Gastroesophageal sphincter (tissue), 4 donors: Measurements from ENCODE around the gene AFP. TPM values are rescaled to one million over a fixed set of nuclear protein-coding genes. Genes with fewer than 3 reads are reported as not detected.

ENCODE experiments used
- ATAC-seq: fragments of 150-250 bp; one replicate; pipeline ENCODE4 v1.9.1; 2016; ENCODE audit warnings: mild to moderate bottlenecking, moderate library complexity
- H3K27ac ChIP-seq, 4 donors: fragments of 200-600 bp; sonication (generic) in 3 of 4; 1 replicate in 3 of 4; 2 replicates in 1 of 4; pipeline ENCODE4 v1.5.1; 2016 to 2019
- H3K27me3 ChIP-seq: fragments of 200-600 bp; sonication (generic); one replicate; pipeline ENCODE4 v1.5.1; 2019
- H3K36me3 ChIP-seq, 2 donors: fragments of 200-600 bp; sonication (generic); one replicate each; pipeline ENCODE4 v1.5.1; 2019; ENCODE audit warnings: control low read depth in 1 of 2
- H3K4me1 ChIP-seq, 3 donors: fragments of 200-600 bp; sonication (generic); 1 replicate in 2 of 3; 2 replicates in 1 of 3; pipeline ENCODE4 v1.5.1; 2016 to 2019; ENCODE audit warnings: control low read depth in 2 of 3
- H3K4me3 ChIP-seq, 2 donors: fragments of 200-600 bp; sonication (generic); one replicate each; pipeline ENCODE4 v1.5.1; 2019; ENCODE audit warnings: mild to moderate bottlenecking in 1 of 2, moderate library complexity in 1 of 2
- H3K9me3 ChIP-seq, 3 donors: fragments of 200-600 bp; sonication (generic); one replicate each; pipeline ENCODE4 v1.5.1; 2017 to 2019; ENCODE audit warnings: control low read depth in 2 of 3
- EP300 ChIP-seq: sonication (generic); formaldehyde crosslinking; IDR thresholded peaks from one replicate; pipeline ENCODE4 v1.6.1; 2017; ENCODE audit warnings: antibody characterized with exemption, mild to moderate bottlenecking
- POLR2A ChIP-seq, 2 donors: fragments of 450-650 bp; IDR thresholded peaks; one replicate each; pipeline ENCODE4 v1.6.1; 2017; ENCODE audit warnings: antibody characterized with exemption in 2 of 2, mild to moderate bottlenecking in 2 of 2, moderate library complexity in 1 of 2
- POLR2AphosphoS5 ChIP-seq: sonication (generic); formaldehyde crosslinking; IDR thresholded peaks from one replicate; pipeline ENCODE4 v1.6.1; 2017; ENCODE audit warnings: antibody characterized with exemption
- WGBS, 2 donors: methylation state at CpG; one replicate each; pipeline ENCODE4 v1.1.5; 2018; ENCODE audit warnings: low coverage in 1 of 2; 5-methylcytosine and 5-hydroxymethylcytosine counted together
- total RNA-seq, 4 donors: library from RNA; depleted of rRNA; stranded (reverse); fragments of >200 nt; gene quantifications; one replicate each; pipeline ENCODE4 v1.1.0, GENCODE V29; 2016
- TF ChIP-seq, protein P1 (sequence below), 4 experiments: fragments of 200-600 bp in 2 of 4; fragments of 450-650 bp in 2 of 4; sonication (generic) in 1 of 4; IDR thresholded peaks; one replicate each; pipeline ENCODE4 v1.5.1; 2017 to 2019; ENCODE audit warnings: antibody characterized with exemption in 4 of 4, mild to moderate bottlenecking in 2 of 4, moderate library complexity in 2 of 4

AFP gene
- total RNA-seq, 4 donors from 2014 or later = not detected

DNA sequence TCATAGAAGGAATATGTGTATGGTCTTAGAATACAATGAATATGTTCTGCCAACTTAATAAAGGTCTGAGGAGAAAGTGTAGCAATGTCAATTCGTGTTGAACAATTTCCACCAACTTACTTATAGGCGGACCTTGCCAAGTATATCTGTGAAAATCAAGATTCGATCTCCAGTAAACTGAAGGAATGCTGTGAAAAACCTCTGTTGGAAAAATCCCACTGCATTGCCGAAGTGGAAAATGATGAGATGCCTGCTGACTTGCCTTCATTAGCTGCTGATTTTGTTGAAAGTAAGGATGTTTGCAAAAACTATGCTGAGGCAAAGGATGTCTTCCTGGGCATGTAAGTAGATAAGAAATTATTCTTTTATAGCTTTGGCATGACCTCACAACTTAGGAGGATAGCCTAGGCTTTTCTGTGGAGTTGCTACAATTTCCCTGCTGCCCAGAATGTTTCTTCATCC, 22.7 kb upstream of the AFP start:
- no peaks in the 10 kb centered on the region for H3K4me1 ChIP-seq
- no peak for ATAC-seq
- no peaks in the 10 kb centered on the region for H3K27me3 ChIP-seq
- no peak for TF ChIP-seq EP300
- no peak for TF ChIP-seq POLR2A (IDR thresholded peaks at IDR 0.05)
- TF ChIP-seq POLR2AphosphoS5 = no peak
- TF ChIP-seq, protein P1, sequence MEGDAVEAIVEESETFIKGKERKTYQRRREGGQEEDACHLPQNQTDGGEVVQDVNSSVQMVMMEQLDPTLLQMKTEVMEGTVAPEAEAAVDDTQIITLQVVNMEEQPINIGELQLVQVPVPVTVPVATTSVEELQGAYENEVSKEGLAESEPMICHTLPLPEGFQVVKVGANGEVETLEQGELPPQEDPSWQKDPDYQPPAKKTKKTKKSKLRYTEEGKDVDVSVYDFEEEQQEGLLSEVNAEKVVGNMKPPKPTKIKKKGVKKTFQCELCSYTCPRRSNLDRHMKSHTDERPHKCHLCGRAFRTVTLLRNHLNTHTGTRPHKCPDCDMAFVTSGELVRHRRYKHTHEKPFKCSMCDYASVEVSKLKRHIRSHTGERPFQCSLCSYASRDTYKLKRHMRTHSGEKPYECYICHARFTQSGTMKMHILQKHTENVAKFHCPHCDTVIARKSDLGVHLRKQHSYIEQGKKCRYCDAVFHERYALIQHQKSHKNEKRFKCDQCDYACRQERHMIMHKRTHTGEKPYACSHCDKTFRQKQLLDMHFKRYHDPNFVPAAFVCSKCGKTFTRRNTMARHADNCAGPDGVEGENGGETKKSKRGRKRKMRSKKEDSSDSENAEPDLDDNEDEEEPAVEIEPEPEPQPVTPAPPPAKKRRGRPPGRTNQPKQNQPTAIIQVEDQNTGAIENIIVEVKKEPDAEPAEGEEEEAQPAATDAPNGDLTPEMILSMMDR (IDR thresholded peaks at IDR 0.05) = no peak
- H3K36me3 ChIP-seq = no peaks in the 10 kb centered on the region
- no peaks in the 10 kb centered on the region for H3K9me3 ChIP-seq
- H3K27ac ChIP-seq = no peak overlapping the region
- H3K4me3 ChIP-seq = no peak overlapping the region
- WGBS, 2 donors = 84 to 97% methylated on average over 4 of the region's 4 CpGs

DNA sequence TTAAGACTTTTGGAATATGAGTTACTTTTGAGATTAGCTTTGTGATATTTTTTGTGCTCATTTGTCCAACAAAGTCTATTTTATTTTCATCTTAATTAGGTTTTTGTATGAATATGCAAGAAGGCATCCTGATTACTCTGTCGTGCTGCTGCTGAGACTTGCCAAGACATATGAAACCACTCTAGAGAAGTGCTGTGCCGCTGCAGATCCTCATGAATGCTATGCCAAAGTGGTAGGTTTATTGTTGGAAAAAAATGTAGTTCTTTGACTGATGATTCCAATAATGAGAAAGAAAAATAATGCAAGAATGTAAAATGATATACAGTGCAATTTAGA, 21.1 kb upstream of the AFP start:
- no peaks in the 10 kb centered on the region for H3K9me3 ChIP-seq
- no peaks in the 10 kb centered on the region for H3K36me3 ChIP-seq
- TF ChIP-seq POLR2A (IDR thresholded peaks at IDR 0.05) (no peak), POLR2AphosphoS5 (no peak), EP300 (no peak)
- TF ChIP-seq, protein P1 (IDR thresholded peaks at IDR 0.05) = no peak
- H3K27ac ChIP-seq = no peak overlapping the region
- H3K4me3 ChIP-seq = no peak overlapping the region
- H3K4me1 ChIP-seq = no peaks in the 10 kb centered on the region
- H3K27me3 ChIP-seq = no peaks in the 10 kb centered on the region
- no peak for ATAC-seq
- WGBS, 2 donors = 54 to 72% methylated on average over 2 of the region's 2 CpGs

DNA sequence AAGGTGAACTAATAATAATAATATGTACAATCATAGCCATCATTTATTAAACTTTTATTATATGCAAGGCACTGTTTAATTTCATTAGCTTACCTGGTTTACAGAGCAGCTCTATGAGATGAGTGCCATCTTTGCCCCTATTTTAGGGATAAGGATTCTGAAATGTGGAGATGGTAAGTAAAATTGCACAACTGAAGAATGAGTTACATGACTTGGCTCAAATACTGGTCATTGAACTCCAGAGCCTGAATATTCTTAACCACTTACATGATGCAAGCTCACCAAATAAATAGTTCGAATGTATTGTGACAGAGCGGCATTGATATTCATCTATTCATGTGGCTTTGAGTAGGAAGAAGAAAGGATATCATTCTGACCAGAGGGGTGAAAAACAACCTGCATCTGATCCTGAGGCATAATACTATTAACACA, 20.2 kb upstream of the AFP start:
- no peaks in the 10 kb centered on the region for H3K27me3 ChIP-seq
- 86 to 100% methylated on average over 2 of the region's 2 CpGs for WGBS, 2 donors
- H3K27ac ChIP-seq = no peak overlapping the region
- ATAC-seq = no peak
- H3K9me3 ChIP-seq = no peaks in the 10 kb centered on the region
- TF ChIP-seq POLR2A (IDR thresholded peaks at IDR 0.05) = no peak
- TF ChIP-seq POLR2AphosphoS5 = no peak
- no peak for TF ChIP-seq EP300
- TF ChIP-seq, protein P1 (IDR thresholded peaks at IDR 0.05) = no peak
- no peaks in the 10 kb centered on the region for H3K36me3 ChIP-seq
- H3K4me3 ChIP-seq = no peak overlapping the region
- H3K4me1 ChIP-seq = no peaks in the 10 kb centered on the region

DNA sequence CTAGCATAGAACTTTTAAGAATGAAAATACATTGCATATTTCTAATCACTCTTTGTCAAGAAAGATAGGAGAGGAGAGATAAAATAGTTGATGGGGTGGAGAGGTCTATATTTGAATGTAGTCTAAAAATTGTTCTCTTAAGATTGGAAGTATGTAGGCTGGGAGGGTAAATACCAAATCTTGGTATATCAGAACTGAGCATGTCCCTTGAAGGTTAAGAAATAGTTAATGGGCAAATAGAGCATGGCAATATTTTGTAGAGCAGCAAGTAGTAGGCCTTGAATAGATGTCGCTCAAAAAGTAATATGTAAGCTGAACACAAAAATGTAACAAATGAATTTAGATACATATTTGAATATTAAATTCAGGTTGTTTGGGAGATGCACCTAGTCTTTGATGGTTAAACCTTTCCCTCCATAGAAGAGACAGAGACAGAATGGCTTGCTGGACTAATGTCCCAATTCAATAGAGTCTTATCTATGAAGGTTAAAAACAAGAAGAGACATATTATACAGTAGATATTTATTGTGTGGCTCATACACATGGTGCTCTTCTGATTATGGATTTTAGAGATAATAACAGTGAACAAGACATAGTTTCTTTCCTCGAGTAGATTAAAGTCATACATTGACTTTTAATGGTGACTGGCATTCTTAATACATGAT, 19.5 kb upstream of the AFP start:
- no peak overlapping the region for H3K4me3 ChIP-seq
- ATAC-seq = no peak
- WGBS, 2 donors = 70 to 77% methylated on average over 1 to 2 of the region's 2 CpGs
- no peaks in the 10 kb centered on the region for H3K27me3 ChIP-seq
- TF ChIP-seq POLR2AphosphoS5 (no peak), POLR2A (IDR thresholded peaks at IDR 0.05) (no peak), EP300 (no peak)
- TF ChIP-seq, protein P1 (IDR thresholded peaks at IDR 0.05) = no peak
- no peaks in the 10 kb centered on the region for H3K36me3 ChIP-seq
- no peaks in the 10 kb centered on the region for H3K9me3 ChIP-seq
- no peak overlapping the region for H3K27ac ChIP-seq
- no peaks in the 10 kb centered on the region for H3K4me1 ChIP-seq

DNA sequence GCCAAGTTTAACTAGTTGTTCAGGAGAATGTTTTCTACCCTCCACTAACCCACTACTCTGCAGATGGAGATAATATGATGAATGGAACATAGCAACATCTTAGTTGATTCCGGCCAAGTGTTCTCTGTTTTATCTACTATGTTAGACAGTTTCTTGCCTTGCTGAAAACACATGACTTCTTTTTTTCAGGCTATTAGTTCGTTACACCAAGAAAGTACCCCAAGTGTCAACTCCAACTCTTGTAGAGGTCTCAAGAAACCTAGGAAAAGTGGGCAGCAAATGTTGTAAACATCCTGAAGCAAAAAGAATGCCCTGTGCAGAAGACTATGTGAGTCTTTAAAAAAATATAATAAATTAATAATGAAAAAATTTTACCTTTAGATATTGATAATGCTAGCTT, 18.7 kb upstream of the AFP start:
- H3K27ac ChIP-seq = no peak overlapping the region
- no peaks in the 10 kb centered on the region for H3K27me3 ChIP-seq
- no peaks in the 10 kb centered on the region for H3K36me3 ChIP-seq
- no peaks in the 10 kb centered on the region for H3K9me3 ChIP-seq
- no peak overlapping the region for H3K4me3 ChIP-seq
- ATAC-seq = no peak
- TF ChIP-seq POLR2A (IDR thresholded peaks at IDR 0.05) (no peak), POLR2AphosphoS5 (no peak), EP300 (no peak)
- TF ChIP-seq, protein P1 (IDR thresholded peaks at IDR 0.05) = no peak
- H3K4me1 ChIP-seq = no peaks in the 10 kb centered on the region
- WGBS, 2 donors = 82 to 90% methylated on average over 2 of the region's 2 CpGs
